ENCODE results near the gene CKS1B.
A peak's percentile ranks its signal among the peaks of the same experiment; 100 is the strongest.

Gene CKS1B

DNA sequence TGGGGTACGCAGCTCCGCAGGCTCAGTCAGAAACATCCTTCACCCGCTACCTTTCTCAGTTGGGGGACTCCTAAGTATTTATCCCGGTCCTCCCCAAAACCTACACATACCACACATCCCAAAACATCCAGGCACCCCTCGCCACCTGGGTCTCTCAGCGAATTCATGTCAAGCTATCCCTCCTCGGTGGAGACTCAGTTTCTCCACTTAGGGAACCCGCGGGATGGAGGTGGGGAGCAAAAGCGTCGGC, 26.9 kb downstream of the CKS1B start:
- DNase-seq (ENCODE audit: low read depth in 2 of 2, low spot score in 1 of 2), result no peak

DNA sequence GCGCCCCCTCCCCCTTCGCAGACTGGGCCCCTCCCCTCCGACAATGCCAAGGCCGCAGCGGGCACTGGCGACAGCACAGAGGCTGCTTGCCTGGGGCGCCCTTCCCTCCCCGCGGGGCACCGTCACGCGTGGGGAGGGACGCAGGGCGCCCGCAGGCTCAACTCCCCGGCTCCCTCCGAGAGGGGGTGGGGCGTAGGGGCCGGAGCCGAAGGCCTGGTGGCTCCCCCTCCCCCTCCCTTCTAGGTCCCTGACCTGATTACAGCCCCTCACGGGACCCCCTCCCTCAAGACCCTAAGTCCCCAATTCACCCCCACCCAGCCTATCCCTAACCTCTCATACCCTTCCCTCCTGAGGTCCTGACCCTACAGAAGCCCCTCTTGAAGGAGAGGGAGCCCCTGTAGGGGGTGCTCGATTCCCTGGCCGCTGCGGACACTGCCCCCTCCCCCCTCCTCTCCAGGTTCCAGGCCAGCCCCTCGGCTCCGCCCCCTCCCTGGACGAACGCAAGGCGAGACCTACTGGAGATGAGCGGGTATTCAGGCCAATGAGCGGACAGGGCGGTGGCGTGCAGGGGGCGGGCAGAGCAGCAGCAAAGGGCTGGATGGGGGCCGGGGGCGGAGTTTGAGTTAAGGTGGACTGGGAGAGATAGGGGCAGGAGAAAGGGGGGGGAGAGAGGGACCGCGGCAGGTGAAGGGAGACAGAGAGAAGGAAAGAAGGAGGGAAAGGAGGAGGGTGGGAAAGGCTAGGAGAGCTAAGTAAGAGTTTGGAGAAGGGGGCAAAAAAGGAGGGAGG, 27.4 kb downstream of the CKS1B start:
- DNase-seq (ENCODE audit: low read depth in 2 of 2, low spot score in 1 of 2), result peak; percentile 90 to 95

DNA sequence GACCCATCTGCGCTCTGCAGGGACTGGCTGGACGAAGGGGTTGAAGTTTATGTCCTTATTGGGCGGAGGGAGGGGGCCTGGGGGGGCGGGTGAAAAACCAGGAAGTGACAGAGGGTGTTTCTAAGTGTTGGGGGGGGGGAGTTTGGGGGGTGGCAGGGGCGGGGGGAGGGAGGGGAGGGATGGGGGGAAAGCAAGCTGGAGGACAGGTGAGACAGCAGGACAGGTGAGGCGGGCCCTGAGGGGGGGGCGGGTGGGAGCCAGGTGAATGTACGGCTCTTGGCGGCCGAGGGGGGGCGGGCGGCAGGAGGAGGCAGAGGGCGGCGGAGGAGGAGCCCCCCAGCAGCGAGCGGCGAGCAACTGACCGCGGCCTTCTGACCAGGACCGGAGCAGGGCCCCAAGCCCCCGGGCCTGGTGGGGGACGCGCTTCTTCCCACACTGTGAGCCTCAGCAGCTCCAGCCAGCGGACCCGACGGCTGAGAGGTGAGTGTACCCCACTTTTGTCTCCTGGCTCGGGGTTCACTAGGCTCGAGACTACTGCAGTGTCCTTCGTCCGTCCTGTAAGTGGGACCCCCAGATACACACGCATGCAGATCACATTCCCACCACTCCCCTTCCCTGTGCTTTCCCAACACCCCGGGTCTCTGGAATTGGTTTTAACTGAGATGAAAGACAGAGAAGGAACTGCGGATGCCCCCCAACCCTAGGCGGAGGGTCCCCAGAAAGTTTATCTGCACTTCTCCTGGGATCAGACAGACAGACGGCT, 28.2 kb downstream of the CKS1B start, which contains the start of gene ZBTB7B:
Gene ZBTB7B (plus strand): TSS at position 339 of the 763 bp plus-strand sequence. CDS start 11,859 bp downstream, outside the sequence.
- no peak for DNase-seq (ENCODE audit: low read depth in 2 of 2, low spot score in 1 of 2)

DNA sequence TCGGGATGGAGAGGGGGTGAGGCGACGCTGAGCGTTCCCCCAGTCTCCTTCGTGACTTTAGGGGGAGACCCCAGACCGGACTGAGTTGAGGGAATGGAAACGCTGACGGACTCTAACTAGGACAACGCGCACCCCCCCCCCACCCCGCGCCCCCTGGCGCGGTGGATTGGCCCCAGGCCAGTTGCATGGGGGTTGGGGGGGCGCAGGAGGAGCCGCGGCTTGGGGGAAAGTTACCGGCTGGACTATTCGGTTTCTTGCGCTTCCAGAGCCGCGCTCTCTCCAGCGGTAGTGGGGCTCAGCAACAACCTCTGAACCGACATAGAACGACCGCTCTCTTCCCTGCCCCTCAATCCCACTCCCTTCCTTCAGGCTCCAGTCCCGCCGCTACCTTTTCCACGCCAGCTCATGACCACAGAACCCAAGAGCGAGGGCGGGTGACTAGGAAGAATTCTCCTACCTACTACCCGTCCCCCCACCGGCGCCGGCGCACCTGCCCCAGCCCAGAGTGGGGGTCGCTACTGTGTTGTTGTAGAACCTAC, 28.8 kb downstream of the CKS1B start:
- DNase-seq (ENCODE audit: low read depth in 2 of 2, low spot score in 1 of 2), result no peak

DNA sequence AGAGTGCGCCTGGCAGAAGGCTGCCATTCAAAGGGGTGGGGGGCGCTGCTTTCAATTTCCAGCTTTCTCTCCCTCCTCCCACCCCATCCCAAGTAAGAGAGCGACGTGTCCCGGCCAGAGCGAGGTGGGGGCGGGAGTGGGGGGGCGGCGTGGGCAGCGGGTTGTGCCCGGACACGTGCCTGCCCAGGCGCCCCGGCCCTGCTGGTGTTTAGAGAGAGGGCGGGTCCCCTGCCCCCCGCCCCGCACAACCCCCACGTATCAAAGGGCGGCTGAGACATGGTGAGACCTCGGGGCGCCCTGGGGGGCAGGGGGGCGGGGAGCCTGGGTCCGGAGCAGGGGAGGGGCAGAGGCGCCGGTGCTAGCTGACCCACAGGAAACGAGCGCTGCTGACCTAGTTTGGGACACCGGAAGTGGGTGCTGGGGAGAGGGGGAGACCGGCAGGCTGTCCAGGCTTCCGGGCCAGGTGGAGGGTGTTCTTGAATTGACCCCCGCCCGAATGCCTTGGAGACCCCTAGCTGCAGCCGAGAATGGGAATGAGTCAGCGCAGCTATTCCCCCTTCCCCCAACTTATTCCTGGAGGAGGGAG, 29.4 kb downstream of the CKS1B start:
- no peak for DNase-seq (ENCODE audit: low read depth in 2 of 2, low spot score in 1 of 2)

DNA sequence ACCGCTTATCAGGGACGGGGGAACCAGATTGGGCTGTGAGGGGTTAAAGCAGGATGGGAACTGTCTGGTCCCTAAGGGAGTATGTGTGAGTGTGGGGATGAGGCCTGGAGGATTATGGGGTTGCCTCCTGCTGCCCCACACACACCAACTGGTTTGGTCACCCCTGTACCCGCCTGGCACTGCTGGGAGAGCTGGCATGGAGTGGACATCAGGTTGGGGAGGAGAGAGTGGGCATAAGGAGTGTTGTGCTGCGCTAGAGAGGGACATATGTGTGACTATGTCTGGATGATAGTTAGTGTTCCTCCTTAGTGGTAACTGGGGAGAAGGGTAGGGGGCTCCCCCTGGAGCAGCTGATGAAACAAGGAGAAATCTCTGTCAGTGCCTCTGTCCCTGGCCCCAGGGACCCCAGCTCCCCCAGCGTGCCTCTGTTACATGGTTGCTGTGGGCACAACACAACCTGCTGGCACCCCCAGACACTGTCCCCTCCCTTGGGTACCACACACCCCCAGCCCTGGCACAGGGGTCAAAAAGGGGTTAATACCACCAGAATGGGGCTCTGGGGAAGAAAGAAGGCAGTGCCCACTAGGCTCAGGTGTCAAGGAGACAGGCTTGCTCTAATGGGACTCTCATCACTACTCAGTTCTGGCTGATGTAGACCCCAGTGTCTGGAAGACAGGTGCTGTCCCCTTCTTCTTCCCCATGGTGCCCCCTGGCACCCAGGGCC, 30.0 kb downstream of the CKS1B start:
- no peak for DNase-seq (ENCODE audit: low read depth in 2 of 2, low spot score in 1 of 2)

DNA sequence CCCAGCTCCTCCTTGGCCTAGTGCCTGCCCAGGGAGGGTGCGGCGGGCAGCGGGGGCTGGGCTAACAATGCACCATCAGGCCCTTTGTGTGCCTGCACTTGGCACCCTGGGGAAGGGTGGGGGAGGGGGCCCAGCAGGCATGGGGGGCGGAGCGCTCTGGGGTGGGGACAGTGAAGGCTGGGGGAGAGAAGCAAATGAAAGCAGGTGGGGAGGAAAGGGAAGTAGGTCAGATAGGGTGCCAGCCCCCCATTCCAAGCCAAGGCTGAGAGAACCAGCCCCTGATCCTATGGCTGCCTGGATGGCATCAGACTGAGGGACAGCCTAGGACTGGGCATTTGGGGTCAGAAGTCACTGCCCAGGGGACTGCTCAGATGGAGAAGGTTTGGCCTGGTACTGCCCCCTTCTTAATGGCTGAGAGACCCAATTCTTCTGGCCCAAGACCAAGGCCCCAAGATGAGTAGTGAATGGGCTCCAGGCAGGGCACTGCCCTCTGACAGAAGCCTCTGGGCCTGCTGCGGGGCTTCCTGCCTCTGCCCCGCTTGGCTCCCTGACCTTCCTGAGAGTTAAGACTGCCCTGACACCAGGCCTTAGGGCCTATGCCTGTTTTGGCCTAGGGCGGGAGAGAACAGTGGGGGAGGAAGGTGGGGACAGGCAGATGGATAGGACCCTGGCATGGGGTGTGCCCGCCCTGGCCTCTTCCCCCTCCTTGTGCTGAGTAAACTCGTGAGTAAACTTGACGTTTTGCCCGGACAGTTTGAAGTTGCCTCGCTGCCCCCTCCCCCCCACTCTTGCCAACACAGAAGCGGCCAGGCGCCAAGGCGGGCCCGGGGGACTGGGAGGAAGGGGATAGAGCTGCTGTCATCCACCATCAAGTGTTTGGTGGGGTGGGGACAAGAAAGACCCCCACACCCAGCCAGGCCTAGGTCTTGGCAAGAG, 30.9 kb downstream of the CKS1B start:
- no peak for DNase-seq (ENCODE audit: low read depth in 2 of 2, low spot score in 1 of 2)

DNA sequence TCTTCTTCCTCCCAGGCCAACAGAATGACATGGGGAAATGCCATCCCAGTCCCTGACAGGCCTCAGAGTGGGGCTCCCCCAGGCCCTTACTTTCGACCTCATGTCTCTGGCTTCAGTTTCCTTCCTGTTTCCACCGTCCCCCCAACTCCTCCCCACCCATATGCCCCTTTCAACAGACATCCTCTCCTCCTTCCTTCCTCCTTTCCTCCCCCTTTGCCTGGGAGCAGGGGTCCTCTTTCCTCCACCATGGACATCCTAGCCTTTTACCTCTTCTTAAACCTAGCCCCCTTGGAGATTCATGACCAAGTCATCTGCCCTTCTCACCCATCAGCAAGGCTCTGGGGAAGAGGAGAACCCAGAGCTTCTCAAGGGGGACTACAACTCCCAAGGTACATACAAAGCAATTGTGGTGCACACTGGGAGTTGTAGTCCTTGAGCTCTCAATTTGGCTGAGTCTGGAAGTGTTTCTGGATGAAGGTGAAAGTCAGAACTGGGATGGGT, 32.2 kb downstream of the CKS1B start:
- no peak for DNase-seq (ENCODE audit: low read depth in 2 of 2, low spot score in 1 of 2)

DNA sequence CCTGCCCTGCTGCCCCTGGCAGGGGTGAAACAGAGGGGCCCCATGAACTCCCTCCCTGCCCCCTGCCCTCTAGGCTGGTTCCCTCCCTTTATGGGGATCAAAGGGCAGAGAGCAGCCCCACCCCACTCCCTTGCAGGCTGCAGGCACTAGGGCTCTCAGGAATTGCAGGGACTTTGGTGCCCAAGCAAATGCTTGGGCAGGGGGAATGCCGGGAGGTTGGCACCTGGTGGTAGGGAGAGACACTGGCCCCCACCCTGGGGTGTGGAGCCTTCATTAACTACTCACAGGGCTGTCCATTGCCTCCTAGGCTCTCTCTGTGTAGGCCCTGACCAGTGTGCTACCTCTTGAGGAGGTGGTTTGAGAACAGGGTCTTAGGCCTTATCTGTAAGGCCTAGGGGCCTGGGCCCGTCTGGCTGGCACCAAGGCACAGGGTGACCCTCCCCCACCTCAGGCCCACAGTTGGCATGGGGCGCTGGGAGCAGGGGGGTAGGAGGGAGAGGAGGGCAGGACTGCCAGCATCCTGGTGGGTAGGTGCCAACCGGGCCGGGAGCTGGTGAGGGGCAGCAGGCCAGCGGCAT, 32.9 kb downstream of the CKS1B start:
- DNase-seq (ENCODE audit: low read depth in 2 of 2, low spot score in 1 of 2), result no peak

DNA sequence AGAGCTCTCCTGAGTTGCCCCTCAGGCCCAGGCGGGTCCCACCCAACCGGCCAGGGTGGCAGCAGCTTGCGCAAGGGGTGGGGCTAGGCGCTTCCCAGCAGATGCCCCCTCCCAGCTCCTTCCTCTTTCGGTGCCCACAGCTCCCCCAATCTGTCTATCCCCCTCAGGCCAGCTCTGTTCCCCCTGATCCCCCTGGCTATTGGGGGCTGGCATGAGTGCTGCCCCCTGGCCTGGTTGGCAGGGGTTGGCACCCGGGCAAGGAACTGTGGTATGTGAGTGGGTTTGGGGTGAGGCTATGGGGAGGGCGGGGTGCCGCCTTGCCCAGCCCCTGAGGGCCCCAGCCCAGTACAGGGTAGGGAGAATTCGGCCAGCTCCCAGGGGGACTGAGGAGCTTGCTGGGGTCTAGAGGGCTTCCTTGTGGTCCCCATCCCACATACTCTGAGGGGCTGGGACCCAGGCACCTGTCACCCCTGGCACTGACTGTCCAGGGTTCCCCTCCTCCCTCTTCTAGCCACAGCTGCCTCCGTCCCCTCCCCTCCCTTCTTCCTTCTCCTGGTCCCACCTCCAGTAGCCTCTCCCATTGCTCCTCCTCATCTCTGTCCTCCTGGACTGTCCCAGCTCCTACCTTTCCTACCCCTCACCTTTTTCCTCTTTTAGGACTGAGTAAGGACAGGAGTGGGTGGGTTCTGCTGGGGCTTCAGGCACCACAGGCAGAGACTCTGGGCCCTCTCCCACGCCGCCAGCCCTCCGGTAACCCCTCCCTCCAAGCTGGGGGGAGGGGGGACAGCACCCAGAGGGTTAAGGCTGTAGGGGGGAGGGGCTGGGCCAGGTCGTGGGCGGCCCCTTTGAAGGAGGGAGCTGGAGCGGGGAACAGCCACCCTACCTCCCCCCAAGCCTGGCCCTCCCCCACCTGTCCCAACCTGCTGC, 33.8 kb downstream of the CKS1B start:
- no peak for DNase-seq (ENCODE audit: low read depth in 2 of 2, low spot score in 1 of 2)

DNA sequence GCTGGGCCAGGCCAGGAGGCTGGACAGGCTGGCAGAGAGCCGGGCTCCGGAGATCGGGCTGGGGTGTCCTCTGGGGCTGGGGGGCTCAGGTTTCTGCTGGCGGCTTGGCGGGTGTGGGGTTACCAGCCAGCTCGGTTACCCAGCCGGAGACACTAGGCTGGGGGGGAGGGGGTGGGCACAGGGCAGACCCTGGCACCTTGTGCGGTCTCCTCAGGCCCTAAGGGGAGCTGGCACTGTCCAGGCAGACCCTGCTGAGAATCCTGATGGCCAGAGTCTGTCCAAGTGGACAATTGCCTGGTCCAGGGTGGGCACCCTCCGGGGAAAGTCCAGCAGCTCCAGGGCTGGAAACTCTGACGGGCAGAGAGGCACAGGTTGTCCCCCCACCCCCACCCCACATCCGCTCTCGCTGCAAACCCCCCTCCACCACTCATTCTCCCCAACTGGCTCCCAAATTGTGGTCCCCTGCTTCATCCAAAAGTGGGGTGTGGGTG, 34.8 kb downstream of the CKS1B start:
- no peak for DNase-seq (ENCODE audit: low read depth in 2 of 2, low spot score in 1 of 2)

DNA sequence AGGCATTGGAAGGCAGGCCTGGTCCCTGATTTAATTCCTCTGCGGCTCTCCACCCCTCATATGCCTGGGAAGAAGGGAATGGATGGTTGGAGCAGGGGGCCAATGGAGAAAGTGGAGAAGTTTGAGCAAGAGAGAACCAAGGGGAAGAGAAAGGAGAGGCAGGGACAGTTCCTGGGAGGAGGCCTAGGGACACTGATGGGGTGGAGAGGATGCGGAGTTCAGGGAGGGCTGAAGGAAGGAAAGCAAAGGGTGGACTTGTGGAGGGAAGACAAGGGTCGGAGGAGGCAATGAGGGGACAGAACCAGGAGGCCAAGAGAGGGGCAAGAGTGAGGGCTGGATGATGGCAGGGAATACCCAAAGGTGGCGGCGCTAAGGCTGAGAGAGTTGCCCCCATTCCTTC, 35.3 kb downstream of the CKS1B start:
- no peak for DNase-seq (ENCODE audit: low read depth in 2 of 2, low spot score in 1 of 2)

DNA sequence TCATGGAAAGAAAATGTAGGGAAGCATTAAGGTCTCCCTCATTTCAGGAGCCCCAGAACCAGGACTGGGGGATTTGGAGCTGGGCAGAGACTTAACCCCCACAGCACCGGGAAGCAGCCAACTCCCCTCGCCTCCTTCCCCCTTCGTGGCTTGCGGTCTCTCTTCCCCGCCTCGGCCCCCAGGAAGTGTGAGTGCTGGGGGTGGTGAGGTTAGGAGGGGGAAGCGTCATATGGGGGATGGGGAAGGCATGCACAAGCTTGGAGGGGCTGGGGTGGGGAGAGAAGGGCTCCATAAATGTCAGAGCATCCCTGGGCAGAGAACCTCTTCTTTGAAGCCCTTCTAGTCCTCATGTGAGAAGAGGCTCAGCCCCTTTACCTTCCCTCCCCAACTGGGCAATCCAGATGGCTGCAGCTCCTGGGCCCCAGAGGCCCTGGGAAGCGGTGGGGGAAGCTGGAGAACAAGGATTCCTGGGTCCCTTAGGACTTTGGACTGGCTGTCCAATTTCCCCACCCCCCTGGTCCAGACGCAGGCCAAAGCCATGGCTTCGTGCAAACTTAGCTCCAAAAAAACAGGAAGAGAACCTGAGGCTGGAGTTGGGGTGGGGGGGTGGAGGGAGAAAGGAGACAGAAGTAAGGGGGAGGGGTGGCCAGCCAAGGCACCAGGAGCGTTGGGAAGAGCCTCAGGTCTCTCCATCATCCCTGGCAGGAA, 35.9 kb downstream of the CKS1B start:
- no peak for DNase-seq (ENCODE audit: low read depth in 2 of 2, low spot score in 1 of 2)

DNA sequence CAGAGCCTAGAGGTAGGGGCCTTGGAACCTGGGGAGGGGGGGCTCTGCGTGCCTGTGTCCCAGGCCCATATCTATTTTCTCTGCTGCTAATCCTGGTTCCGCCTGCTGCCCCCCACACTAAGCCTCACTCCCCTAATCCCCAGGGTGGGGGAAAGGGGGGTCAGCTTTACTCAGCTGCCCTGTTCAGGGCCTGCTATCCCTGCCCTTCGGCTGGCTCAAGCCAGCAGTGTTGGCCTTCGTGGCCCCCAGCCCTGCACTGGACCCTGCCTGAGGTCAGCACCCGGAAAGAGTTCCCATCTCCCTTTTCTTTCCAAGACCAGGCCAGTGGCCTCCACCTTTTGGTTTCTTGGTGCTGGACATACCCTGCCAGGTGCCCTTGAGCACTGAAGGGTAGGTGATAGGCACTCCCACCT, 36.5 kb downstream of the CKS1B start:
- DNase-seq (ENCODE audit: low read depth in 2 of 2, low spot score in 1 of 2), result no peak

DNA sequence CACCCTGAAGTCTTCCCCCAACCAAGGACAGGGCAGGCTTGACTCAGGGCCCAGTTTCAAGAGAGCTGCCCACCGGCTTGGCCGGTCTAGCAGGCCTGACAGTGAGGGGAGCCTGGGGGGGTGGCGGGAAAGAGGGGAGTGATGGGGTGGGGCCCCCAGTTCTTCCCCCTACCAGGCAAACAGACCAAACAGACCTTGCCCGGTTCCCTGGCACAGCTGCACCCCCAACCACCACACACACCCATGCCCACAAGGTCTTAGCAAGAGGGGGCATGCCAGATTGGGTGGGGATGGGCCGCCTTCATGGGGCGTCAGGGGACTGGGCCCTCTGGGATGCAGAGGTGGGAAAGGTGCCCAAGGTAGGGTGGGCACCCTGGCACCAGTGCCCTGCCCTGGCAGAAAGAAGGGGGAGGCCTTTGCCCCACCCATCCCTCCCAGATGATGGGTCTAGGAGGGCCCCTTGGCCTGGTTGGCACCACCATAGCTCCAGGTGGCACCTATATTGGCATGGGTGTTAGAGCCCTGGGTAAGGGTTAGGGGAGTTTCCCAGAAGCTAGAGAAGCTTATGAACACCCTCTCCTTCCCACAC, 37.0 kb downstream of the CKS1B start:
- DNase-seq (ENCODE audit: low read depth in 2 of 2, low spot score in 1 of 2), result no peak

DNA sequence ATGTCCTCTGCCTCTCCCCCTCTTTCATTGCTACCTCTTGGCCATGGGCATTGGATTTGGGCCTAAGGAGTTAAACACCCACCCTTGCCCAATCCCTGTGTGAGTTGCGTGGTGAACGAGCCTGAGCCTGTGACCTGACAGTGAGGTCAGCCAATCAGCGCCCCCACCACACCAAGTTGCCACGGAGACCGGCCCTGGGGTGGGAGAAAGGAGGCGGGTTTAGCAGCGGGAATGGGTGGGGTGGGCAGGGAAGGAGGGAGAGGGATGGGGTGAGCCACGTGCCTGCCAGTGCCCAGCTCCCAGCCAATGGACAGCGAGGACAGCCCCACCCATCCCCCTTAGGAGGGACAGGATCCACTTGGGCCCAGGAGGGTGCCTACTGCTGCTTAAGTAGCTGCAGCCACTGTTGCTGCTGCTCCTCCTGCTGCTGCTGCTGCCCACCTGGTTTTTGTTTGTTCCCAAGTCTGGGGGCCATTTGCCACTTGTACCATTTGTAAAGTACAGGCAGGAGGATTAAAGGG, 37.6 kb downstream of the CKS1B start:
- DNase-seq (ENCODE audit: low read depth in 2 of 2, low spot score in 1 of 2), result no peak
